Hematopoietic multipotent progenitor cell (in vitro differentiated cells): ENCODE measurements around the gene GRIFIN. TPM values are rescaled to one million over a fixed set of nuclear protein-coding genes. Genes with fewer than 3 reads are reported as not detected.

Experiments used
- DNase-seq, 3 donors: peaks; one replicate each; pipeline ENCODE4 v3.0.0-alpha.2; 2011 to 2015; ENCODE audit warnings: low read depth in 2 of 3, low spot score in 2 of 3
- total RNA-seq: library from RNA; depleted of rRNA; stranded (reverse); fragments of >200 nt; gene quantifications from one replicate; pipeline ENCODE4 v1.2.3, GENCODE V29; 2012

GRIFIN gene
- total RNA-seq, result not detected

- no peak for DNase-seq
Observed at GRCh38 chr7:2476298-2476697, at the start of gene GRIFIN. GRIFIN (minus strand) TSS chr7:2476398; CDS start chr7:2476383, 15 bp downstream.

- no peak for DNase-seq
Observed at GRCh38 chr7:2524808-2525657, 48.8 kb upstream of the GRIFIN start.

- peak in 2 of 3 donors; percentile 38 to 51 for DNase-seq
Observed at GRCh38 chr7:2523941-2524807, 48.0 kb upstream of the GRIFIN start.

- DNase-seq, result peak in 1 of 3 donors; percentile 28
Observed at GRCh38 chr7:2523461-2523936, 47.3 kb upstream of the GRIFIN start.

- DNase-seq, result no peak
Observed at GRCh38 chr7:2522780-2523433, 46.7 kb upstream of the GRIFIN start.

- DNase-seq, result peak; percentile 41 to 82 (median 67)
Observed at GRCh38 chr7:2521952-2522591, 45.9 kb upstream of the GRIFIN start.

GRCh38 chr7:2521341-2521745 lies 45.1 kb upstream of the GRIFIN start:
- no peak for DNase-seq

- no peak for DNase-seq
Observed at GRCh38 chr7:2520761-2521290, 44.6 kb upstream of the GRIFIN start.

GRCh38 chr7:2520131-2520760 lies 44.0 kb upstream of the GRIFIN start:
- DNase-seq, result no peak

GRCh38 chr7:2519119-2519930 lies 43.1 kb upstream of the GRIFIN start, which contains the start of gene LFNG:
LFNG (plus strand) TSS chr7:2519774; CDS start chr7:2519862, 88 bp downstream.
- peak; percentile 74 to 84 (median 84) for DNase-seq

- DNase-seq, result no peak
Observed at GRCh38 chr7:2518737-2519118, 42.5 kb upstream of the GRIFIN start.

- no peak for DNase-seq
Observed at GRCh38 chr7:2517678-2518507, 41.7 kb upstream of the GRIFIN start.

GRCh38 chr7:2517026-2517425 lies 40.8 kb upstream of the GRIFIN start:
- DNase-seq, result no peak

- no peak for DNase-seq
Observed at GRCh38 chr7:2516194-2516555, 40.0 kb upstream of the GRIFIN start.

- DNase-seq, result no peak
Observed at GRCh38 chr7:2515424-2516193, 39.4 kb upstream of the GRIFIN start.

GRCh38 chr7:2514473-2515423 lies 38.5 kb upstream of the GRIFIN start:
- DNase-seq, result no peak
